Prostate gland (tissue), 2 donors: ENCODE measurements around the gene ATXN1. TPM values are rescaled to one million over a fixed set of nuclear protein-coding genes. Genes with fewer than 3 reads are reported as not detected.

ENCODE experiments used
- DNase-seq: peaks from one replicate; pipeline ENCODE4 v3.0.0-alpha.2; 2019; ENCODE audit warnings: low spot score
- H3K27ac ChIP-seq, 2 donors: fragments of 200-600 bp; sonication (generic); 2 replicates each; pipeline ENCODE4 v1.5.1; 2017 to 2019
- H3K27me3 ChIP-seq: fragments of 200-600 bp; sonication (generic); replicated peaks from 2 replicates; pipeline ENCODE4 v1.5.1; 2019; ENCODE audit not compliant: insufficient read depth
- H3K36me3 ChIP-seq, 2 donors: fragments of 200-600 bp; sonication (generic); 1 replicate in 1 of 2; 2 replicates in 1 of 2; pipeline versions ENCODE4 v1.5.1 to v1.8.1; 2017 to 2019
- H3K4me1 ChIP-seq: fragments of 200-600 bp; sonication (generic); replicated peaks from 2 replicates; pipeline ENCODE4 v1.5.1; 2019
- H3K4me3 ChIP-seq, 2 donors: fragments of 200-600 bp; sonication (generic); 2 replicates each; pipeline ENCODE4 v1.5.1; 2017 to 2019
- H3K9me3 ChIP-seq: fragments of 200-600 bp; sonication (generic); 2 replicates; pipeline ENCODE4 v1.5.1; 2017
- POLR2A ChIP-seq: fragments of 450-650 bp; IDR thresholded peaks from one replicate; pipeline ENCODE4 v1.6.1; 2016; ENCODE audit warnings: antibody characterized with exemption, mild to moderate bottlenecking
- POLR2AphosphoS5 ChIP-seq: sonication (generic); formaldehyde crosslinking; IDR thresholded peaks from one replicate; pipeline ENCODE4 v1.6.1; 2017; ENCODE audit warnings: antibody characterized with exemption
- whole genome bisulfite sequencing: methylation state at CpG from one replicate; pipeline ENCODE4 v1.1.5; 2018; 5-methylcytosine and 5-hydroxymethylcytosine counted together
- intact Hi-C: fragments of 100-400 bp; cut with DNase I; formaldehyde crosslinking; loops from one replicate; pipeline ENCODE4 v1.14.2; 2022
- total RNA-seq, 2 donors: library from RNA; depleted of rRNA; stranded (reverse); fragments of >200 nt; gene quantifications; one replicate each; pipeline ENCODE4 v1.1.0, GENCODE V29; 2016
- TF ChIP-seq, protein P1 (sequence below), 4 experiments: fragments of 200-600 bp in 2 of 4; fragments of 450-650 bp in 2 of 4; sonication (generic) in 2 of 4; IDR thresholded peaks; 1 replicate in 3 of 4; 2 replicates in 1 of 4; pipeline ENCODE4 v1.5.1; 2016 to 2019; ENCODE audit warnings: antibody characterized with exemption in 4 of 4, mild to moderate bottlenecking in 2 of 4, moderate library complexity in 2 of 4

ATXN1 gene
- total RNA-seq, 2 donors from 2014 or later, result 28.5 to 89.0 TPM

DNA sequence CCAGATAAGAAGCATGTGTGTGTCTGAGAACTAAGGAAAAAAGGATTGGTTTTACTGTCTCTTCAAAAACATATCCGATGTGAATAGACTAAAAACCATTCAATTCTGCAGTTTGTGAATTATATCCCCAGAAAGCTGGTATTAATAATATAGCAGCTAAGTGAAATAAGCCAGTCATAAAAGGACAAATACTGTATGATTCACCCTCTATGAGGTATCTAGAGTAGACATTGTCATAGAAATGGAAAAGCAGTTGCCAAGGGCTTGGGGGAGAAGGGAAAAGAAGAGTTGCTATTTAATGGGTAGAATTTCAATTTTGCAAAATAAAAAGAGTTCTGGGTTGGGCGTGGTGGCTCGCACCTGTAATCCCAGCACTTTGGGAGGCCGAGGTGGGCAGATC, 137.5 kb downstream of the ATXN1 start:
- 91% methylated on average over 4 of the region's 4 CpGs for WGBS
- Histone ChIP-seq H3K4me1 (no peaks in the 10 kb centered on the region), H3K9me3 (no peaks in the 10 kb centered on the region), H3K4me3 (no peak overlapping the region), H3K36me3 (no peaks in the 10 kb centered on the region), H3K27ac (no peak overlapping the region), H3K27me3 (no peaks in the 10 kb centered on the region)
- intact Hi-C loops, result no loop called here
- TF ChIP-seq POLR2AphosphoS5 (no peak), POLR2A (no peak)
- TF ChIP-seq, protein P1, sequence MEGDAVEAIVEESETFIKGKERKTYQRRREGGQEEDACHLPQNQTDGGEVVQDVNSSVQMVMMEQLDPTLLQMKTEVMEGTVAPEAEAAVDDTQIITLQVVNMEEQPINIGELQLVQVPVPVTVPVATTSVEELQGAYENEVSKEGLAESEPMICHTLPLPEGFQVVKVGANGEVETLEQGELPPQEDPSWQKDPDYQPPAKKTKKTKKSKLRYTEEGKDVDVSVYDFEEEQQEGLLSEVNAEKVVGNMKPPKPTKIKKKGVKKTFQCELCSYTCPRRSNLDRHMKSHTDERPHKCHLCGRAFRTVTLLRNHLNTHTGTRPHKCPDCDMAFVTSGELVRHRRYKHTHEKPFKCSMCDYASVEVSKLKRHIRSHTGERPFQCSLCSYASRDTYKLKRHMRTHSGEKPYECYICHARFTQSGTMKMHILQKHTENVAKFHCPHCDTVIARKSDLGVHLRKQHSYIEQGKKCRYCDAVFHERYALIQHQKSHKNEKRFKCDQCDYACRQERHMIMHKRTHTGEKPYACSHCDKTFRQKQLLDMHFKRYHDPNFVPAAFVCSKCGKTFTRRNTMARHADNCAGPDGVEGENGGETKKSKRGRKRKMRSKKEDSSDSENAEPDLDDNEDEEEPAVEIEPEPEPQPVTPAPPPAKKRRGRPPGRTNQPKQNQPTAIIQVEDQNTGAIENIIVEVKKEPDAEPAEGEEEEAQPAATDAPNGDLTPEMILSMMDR (IDR thresholded peaks at IDR 0.05), result no peak
- no peak for DNase-seq

DNA sequence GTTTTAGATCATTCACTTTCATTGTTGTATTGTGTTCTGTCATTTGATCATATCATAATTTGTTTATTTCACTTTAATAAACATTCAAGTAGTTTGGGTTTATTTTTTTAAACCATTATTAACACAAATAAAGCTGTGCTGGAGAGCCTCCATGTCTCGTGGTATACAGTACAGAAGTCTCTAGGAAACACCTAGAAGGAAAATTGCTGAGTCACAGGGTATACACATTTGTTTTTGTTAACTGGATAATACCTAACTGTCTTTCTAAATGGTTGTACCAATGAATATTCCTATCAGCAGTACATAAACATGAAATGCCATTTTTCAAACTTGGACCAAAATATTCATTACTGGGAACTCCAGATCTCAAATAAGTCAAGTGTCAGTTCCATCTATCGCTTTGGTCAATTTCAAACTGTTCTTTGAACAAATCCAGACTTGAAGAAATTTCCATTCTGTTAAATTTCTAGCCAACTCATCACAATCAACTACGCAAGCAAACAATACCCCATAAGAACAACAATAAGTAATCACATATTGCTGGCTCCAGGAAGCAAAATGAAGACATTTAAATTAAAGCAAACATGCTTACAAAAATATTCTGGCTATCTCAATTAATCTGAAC, 138.1 kb downstream of the ATXN1 start:
- WGBS, result 72% methylated on average over 3 of the region's 3 CpGs
- Histone ChIP-seq H3K27me3 (no peaks in the 10 kb centered on the region), H3K4me3 (no peak overlapping the region), H3K27ac (no peak overlapping the region), H3K9me3 (no peaks in the 10 kb centered on the region), H3K36me3 (no peaks in the 10 kb centered on the region), H3K4me1 (no peaks in the 10 kb centered on the region)
- no peak for DNase-seq
- intact Hi-C loops, result no loop called here
- TF ChIP-seq POLR2AphosphoS5 (no peak), POLR2A (no peak)
- TF ChIP-seq, protein P1 (IDR thresholded peaks at IDR 0.05), result no peak

DNA sequence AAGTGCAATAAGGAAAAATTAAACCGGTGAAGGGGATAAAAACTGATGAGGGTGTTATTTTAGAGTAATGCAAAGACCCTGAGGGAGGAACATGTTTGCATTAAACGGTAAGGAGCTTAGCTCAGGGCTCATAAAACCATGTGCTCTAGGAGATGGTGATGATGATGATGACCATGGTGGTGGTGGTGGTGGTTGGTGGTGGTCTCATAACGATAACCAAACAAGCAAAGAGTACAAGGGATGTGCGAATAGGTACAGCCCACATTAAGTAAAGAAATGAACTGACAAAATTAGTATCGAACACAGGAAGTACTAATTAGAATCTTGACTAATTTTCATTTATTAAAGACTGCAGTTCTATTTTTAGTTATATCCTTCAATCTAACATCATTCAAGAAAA, 139.1 kb downstream of the ATXN1 start:
- intact Hi-C loops, result no loop called here
- H3K4me3 ChIP-seq, result no peak overlapping the region
- H3K4me1 ChIP-seq, result no peaks in the 10 kb centered on the region
- WGBS, result 79% methylated on average over 5 of the region's 5 CpGs
- no peak overlapping the region for H3K27ac ChIP-seq
- H3K9me3 ChIP-seq, result no peaks in the 10 kb centered on the region
- DNase-seq, result no peak
- H3K36me3 ChIP-seq, result no peaks in the 10 kb centered on the region
- no peaks in the 10 kb centered on the region for H3K27me3 ChIP-seq
- TF ChIP-seq POLR2AphosphoS5, result no peak
- TF ChIP-seq, protein P1 (IDR thresholded peaks at IDR 0.05), result no peak

DNA sequence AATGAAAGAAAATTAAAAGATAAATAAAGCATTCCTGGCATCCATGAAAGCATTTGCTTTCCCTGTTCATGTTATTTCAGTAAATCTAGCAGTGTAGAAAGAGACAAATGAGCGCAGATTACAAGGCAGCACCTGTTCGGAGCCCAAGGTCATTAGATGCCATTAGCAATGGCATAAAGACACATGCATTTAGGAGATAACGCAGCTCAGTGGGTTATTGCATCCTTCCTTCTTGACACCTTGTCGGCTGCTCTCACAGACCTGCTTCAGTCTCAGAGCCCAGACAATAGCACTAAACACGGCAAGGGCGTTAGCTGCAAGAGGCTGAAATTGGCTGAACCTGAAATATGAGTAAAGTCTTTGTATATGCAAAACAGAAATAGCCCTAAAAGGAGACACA, 140.3 kb downstream of the ATXN1 start:
- no peaks in the 10 kb centered on the region for H3K4me1 ChIP-seq
- no peak overlapping the region for H3K27ac ChIP-seq
- H3K4me3 ChIP-seq, result no peak overlapping the region
- H3K36me3 ChIP-seq, result no peaks in the 10 kb centered on the region
- intact Hi-C loops, result no loop called here
- H3K9me3 ChIP-seq, result no peaks in the 10 kb centered on the region
- DNase-seq, result no peak
- 60% methylated on average over 6 of the region's 6 CpGs for WGBS
- TF ChIP-seq POLR2A, result no peak
- no peaks in the 10 kb centered on the region for H3K27me3 ChIP-seq

DNA sequence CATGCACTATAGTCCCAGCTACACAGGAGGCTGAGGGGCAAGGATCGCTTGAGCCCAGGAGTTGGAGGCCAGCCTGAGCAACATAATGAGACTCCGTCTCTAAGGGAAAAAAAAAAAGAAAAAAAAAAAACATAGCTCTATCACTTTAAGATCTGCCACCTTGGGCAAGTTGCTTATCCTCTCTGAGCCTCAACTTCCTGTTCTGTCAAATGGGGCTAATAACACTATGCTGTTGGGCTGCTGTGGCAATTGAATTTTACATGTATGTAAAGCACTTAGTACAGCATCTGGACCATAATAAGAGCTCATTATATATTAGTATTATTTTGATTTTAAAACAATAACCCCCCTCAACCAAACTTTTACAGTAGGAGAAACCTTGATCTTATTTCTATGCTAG, 141.5 kb downstream of the ATXN1 start:
- WGBS, result 98% methylated on average over 2 of the region's 2 CpGs
- intact Hi-C loops, result no loop called here
- TF ChIP-seq, protein P1 (IDR thresholded peaks at IDR 0.05), result no peak
- TF ChIP-seq POLR2A (no peak), POLR2AphosphoS5 (no peak)
- Histone ChIP-seq H3K27ac (no peak overlapping the region), H3K4me3 (no peak overlapping the region), H3K36me3 (no peaks in the 10 kb centered on the region), H3K27me3 (no peaks in the 10 kb centered on the region), H3K4me1 (no peaks in the 10 kb centered on the region), H3K9me3 (no peaks in the 10 kb centered on the region)
- DNase-seq, result no peak
